Thymus (tissue), 11 donors: ENCODE measurements around the gene ELF2. TPM values are rescaled to one million over a fixed set of nuclear protein-coding genes. Genes with fewer than 3 reads are reported as not detected.

Experiments
- DNase-seq, 9 donors: peaks; one replicate each; pipeline ENCODE4 v3.0.0-alpha.2; 2013; ENCODE audit warnings: low spot score in 9 of 9, low read depth in 6 of 9, missing footprints in 1 of 9
- H3K27ac ChIP-seq, 2 donors: one replicate each; pipeline ENCODE4 v1.5.1; 2013; ENCODE audit warnings: control low read depth in 1 of 2, low read depth in 1 of 2, low read length in 1 of 2, mild to moderate bottlenecking in 1 of 2, moderate library complexity in 1 of 2
- H3K27me3 ChIP-seq, 2 donors: one replicate each; pipeline ENCODE4 v1.5.1; 2013; ENCODE audit warnings: low read length in 1 of 2; ENCODE audit not compliant: control insufficient read depth in 2 of 2, insufficient read depth in 1 of 2
- H3K36me3 ChIP-seq, 2 donors: one replicate each; pipeline ENCODE4 v1.5.1; 2013; ENCODE audit warnings: low read length in 1 of 2, mild to moderate bottlenecking in 1 of 2, moderate library complexity in 1 of 2; ENCODE audit not compliant: control insufficient read depth in 2 of 2, insufficient read depth in 2 of 2
- H3K4me1 ChIP-seq, 2 donors: one replicate each; pipeline ENCODE4 v1.5.1; 2013; ENCODE audit warnings: low read length in 2 of 2; ENCODE audit not compliant: control insufficient read depth in 2 of 2, insufficient read depth in 2 of 2
- H3K4me3 ChIP-seq, 2 donors: one replicate each; pipeline ENCODE4 v1.5.1; 2013; ENCODE audit warnings: low read length in 2 of 2, control low read depth in 1 of 2, mild to moderate bottlenecking in 1 of 2
- H3K9me3 ChIP-seq, 2 donors: one replicate each; pipeline ENCODE4 v1.5.1; 2013; ENCODE audit warnings: low read length in 1 of 2, mild to moderate bottlenecking in 1 of 2; ENCODE audit not compliant: control insufficient read depth in 2 of 2, insufficient read depth in 1 of 2
- WGBS: extraction: QIAGEN DNeasy Blood & Tissue Kit; methylation state at CpG from one replicate; pipeline ENCODE4 v1.1.7; 2013; 5-methylcytosine and 5-hydroxymethylcytosine counted together
- polyA plus RNA-seq: library from polyadenylated mRNA; stranded (reverse); fragments of 200-250 nt; gene quantifications from one replicate; pipeline ENCODE4 v1.2.3, GENCODE V29; 2013
- total RNA-seq: library from RNA; stranded (reverse); fragments of 120-200 nt; gene quantifications from one replicate; pipeline ENCODE4 v1.2.4, GENCODE V29; 2013
- donor health status: healthy.

Gene ELF2
- total and polyA plus RNA-seq, 2 donors = 32.6 to 50.8 TPM

- WGBS = 100% methylated on average over 1 of the region's 1 CpG
- Histone ChIP-seq H3K4me3 (no peak overlapping the region), H3K27me3 (no peaks in the 10 kb centered on the region), H3K4me1 (no peaks in the 10 kb centered on the region), H3K36me3 (peaks cover 11 to 65% of the 10 kb centered on the region in 2 donors), H3K9me3 (no peaks in the 10 kb centered on the region), H3K27ac (no peak overlapping the region)
- no peak for DNase-seq
These were observed 123.1 kb downstream of the ELF2 start for GRCh38 chr4:139053909-139054308.

- no peaks in the 10 kb centered on the region for H3K4me1 ChIP-seq
- WGBS = 96% methylated on average over 2 of the region's 2 CpGs
- no peak overlapping the region for H3K27ac ChIP-seq
- no peaks in the 10 kb centered on the region for H3K9me3 ChIP-seq
- peaks cover 10 to 64% of the 10 kb centered on the region in 2 donors for H3K36me3 ChIP-seq
- H3K27me3 ChIP-seq = no peaks in the 10 kb centered on the region
- DNase-seq = no peak
- no peak overlapping the region for H3K4me3 ChIP-seq
These were observed 126.6 kb downstream of the ELF2 start for GRCh38 chr4:139050446-139050845.

GRCh38 chr4:139048026-139048425, 129.0 kb downstream of the ELF2 start:
- DNase-seq = no peak
- Histone ChIP-seq H3K4me3 (no peak overlapping the region), H3K9me3 (no peaks in the 10 kb centered on the region), H3K27me3 (no peaks in the 10 kb centered on the region), H3K36me3 (peaks cover 15 to 56% of the 10 kb centered on the region in 2 donors), H3K27ac (no peak overlapping the region), H3K4me1 (no peaks in the 10 kb centered on the region)
- WGBS = 98% methylated on average over 3 of the region's 3 CpGs

GRCh38 chr4:139044291-139044690, 132.7 kb downstream of the ELF2 start:
- 98% methylated on average over 2 of the region's 2 CpGs for WGBS
- H3K4me1 ChIP-seq = no peaks in the 10 kb centered on the region
- peaks cover 22 to 34% of the 10 kb centered on the region in 2 donors for H3K36me3 ChIP-seq
- H3K4me3 ChIP-seq = no peak overlapping the region
- no peaks in the 10 kb centered on the region for H3K9me3 ChIP-seq
- no peaks in the 10 kb centered on the region for H3K27me3 ChIP-seq
- DNase-seq = no peak
- H3K27ac ChIP-seq = no peak overlapping the region

- no peak for DNase-seq
- H3K4me3 ChIP-seq = no peak overlapping the region
- H3K4me1 ChIP-seq = no peaks in the 10 kb centered on the region
- no peak overlapping the region for H3K27ac ChIP-seq
- H3K27me3 ChIP-seq = no peaks in the 10 kb centered on the region
- WGBS = 96% methylated on average over 10 of the region's 10 CpGs
- H3K9me3 ChIP-seq = no peaks in the 10 kb centered on the region
- peaks cover 17 to 28% of the 10 kb centered on the region in 2 donors for H3K36me3 ChIP-seq
These were observed 134.0 kb downstream of the ELF2 start for GRCh38 chr4:139042981-139043460.

- Histone ChIP-seq H3K4me1 (no peaks in the 10 kb centered on the region), H3K36me3 (peaks cover 8 to 15% of the 10 kb centered on the region in 2 donors), H3K4me3 (no peak overlapping the region), H3K27ac (no peak overlapping the region), H3K9me3 (no peaks in the 10 kb centered on the region), H3K27me3 (no peaks in the 10 kb centered on the region)
- 97% methylated on average over 1 of the region's 1 CpG for WGBS
- DNase-seq = no peak
These were observed 138.1 kb downstream of the ELF2 start for GRCh38 chr4:139038874-139039443.

- Histone ChIP-seq H3K27ac (no peak overlapping the region), H3K4me1 (no peaks in the 10 kb centered on the region), H3K27me3 (no peaks in the 10 kb centered on the region), H3K4me3 (no peak overlapping the region), H3K36me3 (peaks cover 4 to 9% of the 10 kb centered on the region in 2 donors), H3K9me3 (no peaks in the 10 kb centered on the region)
- WGBS = 97% methylated on average over 2 of the region's 2 CpGs
- no peak for DNase-seq
These were observed 140.1 kb downstream of the ELF2 start for GRCh38 chr4:139036885-139037284.

- Histone ChIP-seq H3K27ac (no peak overlapping the region), H3K9me3 (no peaks in the 10 kb centered on the region), H3K4me3 (no peak overlapping the region), H3K27me3 (no peaks in the 10 kb centered on the region), H3K36me3 (peaks cover 4 to 7% of the 10 kb centered on the region in 2 donors), H3K4me1 (peaks cover 0 to 2% of the 10 kb centered on the region in 2 donors)
- no peak for DNase-seq
- WGBS = 98% methylated on average over 5 of the region's 5 CpGs
These were observed 141.4 kb downstream of the ELF2 start for GRCh38 chr4:139035650-139036049.

GRCh38 chr4:139030614-139031235, 146.3 kb downstream of the ELF2 start:
- Histone ChIP-seq H3K9me3 (no peaks in the 10 kb centered on the region), H3K4me3 (no peak overlapping the region), H3K4me1 (peaks cover 0 to 2% of the 10 kb centered on the region in 2 donors), H3K36me3 (peaks cover 0 to 7% of the 10 kb centered on the region in 2 donors), H3K27me3 (no peaks in the 10 kb centered on the region), H3K27ac (no peak overlapping the region)
- WGBS = 36% methylated on average over 14 of the region's 14 CpGs
- DNase-seq = peak; percentile 57 to 93 (median 90)
